ENCODE data around the gene PARVB.

DNA sequence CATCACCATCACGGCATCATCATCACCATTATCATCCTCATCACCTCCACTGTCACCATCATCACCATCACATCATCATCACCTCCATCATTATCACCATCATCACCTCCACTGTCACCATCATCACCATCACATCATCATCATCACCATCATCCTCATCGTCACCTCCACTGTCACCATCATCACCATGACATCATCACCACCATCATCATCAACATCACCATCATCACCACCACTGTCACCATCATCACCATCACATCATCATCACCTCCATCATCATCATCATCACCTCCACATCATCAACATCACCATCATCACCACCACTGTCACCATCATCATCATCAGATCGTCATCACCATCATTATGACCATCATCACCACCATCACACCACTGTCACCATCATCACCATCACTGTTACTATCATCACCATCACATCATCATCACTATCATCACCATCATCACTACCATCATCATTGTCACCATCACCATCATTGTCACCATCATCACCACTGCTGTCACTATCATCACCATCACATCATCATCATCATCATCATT, 189.5 kb downstream of the PARVB start:
- no peak for TF ChIP-seq POLR2A (IDR thresholded peaks at IDR 0.05)
- TF ChIP-seq, protein P1, sequence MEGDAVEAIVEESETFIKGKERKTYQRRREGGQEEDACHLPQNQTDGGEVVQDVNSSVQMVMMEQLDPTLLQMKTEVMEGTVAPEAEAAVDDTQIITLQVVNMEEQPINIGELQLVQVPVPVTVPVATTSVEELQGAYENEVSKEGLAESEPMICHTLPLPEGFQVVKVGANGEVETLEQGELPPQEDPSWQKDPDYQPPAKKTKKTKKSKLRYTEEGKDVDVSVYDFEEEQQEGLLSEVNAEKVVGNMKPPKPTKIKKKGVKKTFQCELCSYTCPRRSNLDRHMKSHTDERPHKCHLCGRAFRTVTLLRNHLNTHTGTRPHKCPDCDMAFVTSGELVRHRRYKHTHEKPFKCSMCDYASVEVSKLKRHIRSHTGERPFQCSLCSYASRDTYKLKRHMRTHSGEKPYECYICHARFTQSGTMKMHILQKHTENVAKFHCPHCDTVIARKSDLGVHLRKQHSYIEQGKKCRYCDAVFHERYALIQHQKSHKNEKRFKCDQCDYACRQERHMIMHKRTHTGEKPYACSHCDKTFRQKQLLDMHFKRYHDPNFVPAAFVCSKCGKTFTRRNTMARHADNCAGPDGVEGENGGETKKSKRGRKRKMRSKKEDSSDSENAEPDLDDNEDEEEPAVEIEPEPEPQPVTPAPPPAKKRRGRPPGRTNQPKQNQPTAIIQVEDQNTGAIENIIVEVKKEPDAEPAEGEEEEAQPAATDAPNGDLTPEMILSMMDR (IDR thresholded peaks at IDR 0.05): no peak
